PC-9 (cell line): ENCODE results near the gene ACSS2. TPM values are rescaled to one million over a fixed set of nuclear protein-coding genes. Genes with fewer than 3 reads are reported as not detected.

Experiments used
- BruUV-seq: library from RNA; stranded (reverse); fragments of 400-500 nt; replicated peaks from 2 replicates; lab custom pipeline; 2021; lab: Mats Ljungman, UMichigan
- CTCF ChIA-PET: fragments of 300-600 bp; sonication (Branson Sonifier 250); formaldehyde crosslinking; loops from one replicate; lab custom pipeline; 2022; ENCODE audit warnings: antibody characterized with exemption; lab: Charles Lee
- POLR2A ChIA-PET: fragments of 300-600 bp; sonication (Branson Sonifier 250); formaldehyde crosslinking; loops from one replicate; lab custom pipeline; 2022; ENCODE audit warnings: antibody characterized with exemption; ENCODE audit not compliant: unreplicated experiment; lab: Charles Lee
- DNase-seq, 2 experiments: peaks; one replicate each; pipeline versions ENCODE4 v3.0.0 to v3.0.0-alpha.2; 2015 to 2022; ENCODE audit warnings: mixed read lengths in 1 of 2
- H2AFZ ChIP-seq: fragments of 200-600 bp; sonication (generic); 2 replicates; pipeline ENCODE4 v1.8.1; 2017; ENCODE audit warnings: antibody characterized with exemption
- H3F3A ChIP-seq: fragments of 200-600 bp; sonication (generic); 2 replicates; pipeline ENCODE4 v1.8.1; 2017; ENCODE audit warnings: antibody characterized with exemption, mild to moderate bottlenecking, low read depth; ENCODE audit not compliant: insufficient read depth
- H3K27ac ChIP-seq: fragments of 200-600 bp; sonication (generic); 2 replicates; pipeline ENCODE4 v1.6.1; 2016; ENCODE audit warnings: mixed run types
- H3K27me3 ChIP-seq: fragments of 200-600 bp; sonication (generic); 2 replicates; pipeline ENCODE4 v1.6.1; 2016; ENCODE audit warnings: low read depth, mixed run types; ENCODE audit not compliant: insufficient read depth
- H3K36me3 ChIP-seq: fragments of 200-600 bp; sonication (generic); 2 replicates; pipeline ENCODE4 v1.6.1; 2016; ENCODE audit warnings: low read depth, mixed run types
- H3K4me1 ChIP-seq: fragments of 200-600 bp; sonication (generic); replicated peaks from 2 replicates; pipeline ENCODE4 v1.6.1; 2016; ENCODE audit warnings: mixed run types; ENCODE audit not compliant: insufficient read depth
- H3K4me2 ChIP-seq: fragments of 200-600 bp; sonication (generic); 2 replicates; pipeline ENCODE4 v1.6.1; 2017; ENCODE audit warnings: mixed run types
- H3K4me3 ChIP-seq: fragments of 200-600 bp; sonication (generic); 2 replicates; pipeline ENCODE4 v1.6.1; 2016; ENCODE audit warnings: mixed run types
- H3K79me2 ChIP-seq: fragments of 200-600 bp; sonication (generic); 2 replicates; pipeline ENCODE4 v1.6.1; 2017; ENCODE audit warnings: low read depth, mixed run types
- H3K9me2 ChIP-seq: fragments of 200-600 bp; sonication (generic); 2 replicates; pipeline ENCODE4 v1.8.1; 2017; ENCODE audit warnings: mild to moderate bottlenecking; ENCODE audit not compliant: insufficient read depth
- H3K9me3 ChIP-seq: fragments of 200-600 bp; sonication (generic); 2 replicates; pipeline ENCODE4 v1.8.1; 2016; ENCODE audit warnings: low read depth; ENCODE audit not compliant: insufficient read depth
- H4K20me1 ChIP-seq: fragments of 200-600 bp; sonication (generic); 2 replicates; pipeline ENCODE4 v1.8.1; 2017; ENCODE audit not compliant: insufficient read depth
- CTCF ChIP-seq: fragments of 200-600 bp; sonication (generic); conservative IDR thresholded peaks from 2 replicates; pipeline ENCODE4 v1.6.1; 2017; ENCODE audit warnings: mixed run types, antibody characterized with exemption, mild to moderate bottlenecking, moderate library complexity
- EZH2 ChIP-seq: fragments of 200-600 bp; sonication (generic); IDR thresholded peaks from 2 replicates; pipeline ENCODE4 v1.8.0; 2017; ENCODE audit warnings: antibody characterized with exemption, low read depth
- intact Hi-C: fragments of 100-400 bp; cut with micrococcal nuclease; formaldehyde crosslinking; loops from one replicate; pipeline ENCODE4 v1.10.0; 2022; ENCODE audit not compliant: unreplicated experiment
- total RNA-seq: library from RNA; stranded (reverse); gene quantifications from 2 replicates; pipeline ENCODE4 v1.2.3, GENCODE V29; 2021

ACSS2 gene
- total RNA-seq, 1 experiment from 2014 or later = 108 TPM

GRCh38 chr20:34927736-34928135 is 51.3 kb downstream of the ACSS2 start:
- POLR2A ChIA-PET = no interaction called here
- no peaks in the 10 kb centered on the region for H3K27me3 ChIP-seq
- H2AFZ ChIP-seq = no peak overlapping the region
- H3K9me2 ChIP-seq = no peaks in the 10 kb centered on the region
- peaks cover 65% of the 10 kb centered on the region for H3K36me3 ChIP-seq
- H3K9me3 ChIP-seq = 0 out of 2 replicates have a peak, but pooled peaks cover 4% of the 10 kb centered on the region
- CTCF ChIA-PET = interaction anchor here (0.5 kb wide), 1 partner anchor 217 kb away, joined by 3 read pairs; no protein-coding TSS in a partner anchor
- peaks cover 55% of the 10 kb centered on the region for H3F3A ChIP-seq
- intact Hi-C loops = loop anchor here (2.0 kb wide), 1 partner anchor 17 kb away; no protein-coding TSS in a partner anchor
- H3K4me3 ChIP-seq = no peak overlapping the region
- peaks cover 45% of the 10 kb centered on the region for H3K4me1 ChIP-seq
- no TSS peak for BruUV-seq
- peak overlapping the region; percentile 52 for H3K4me2 ChIP-seq
- peak overlapping the region; percentile 91 for H3K27ac ChIP-seq
- 0 out of 2 replicates have a peak, but pooled peaks cover 4% of the 10 kb centered on the region for H3K79me2 ChIP-seq
- DNase-seq = peak; percentile 39 to 86
- no peaks in the 10 kb centered on the region for H4K20me1 ChIP-seq
- TF ChIP-seq EZH2 = no peak
- no peak for TF ChIP-seq CTCF

GRCh38 chr20:34928411-34928810 is 52.0 kb downstream of the ACSS2 start:
- H2AFZ ChIP-seq = no peak overlapping the region
- ChIA-PET POLR2A (no interaction called here), CTCF (no interaction called here)
- H3F3A ChIP-seq = peaks cover 48% of the 10 kb centered on the region
- H3K4me1 ChIP-seq = peaks cover 38% of the 10 kb centered on the region
- peak overlapping the region; percentile 91 for H3K27ac ChIP-seq
- intact Hi-C loops = loop anchor here (2.0 kb wide), 1 partner anchor 16 kb away; no protein-coding TSS in a partner anchor
- peak overlapping the region; percentile 52; the same call in 1 of the 2 replicates for H3K4me2 ChIP-seq
- TSS peak; percentile 24 for BruUV-seq
- H3K9me2 ChIP-seq = no peaks in the 10 kb centered on the region
- 0 out of 2 replicates have a peak, but pooled peaks cover 4% of the 10 kb centered on the region for H3K79me2 ChIP-seq
- H3K27me3 ChIP-seq = no peaks in the 10 kb centered on the region
- peaks cover 66% of the 10 kb centered on the region for H3K36me3 ChIP-seq
- DNase-seq = no peak
- no peaks in the 10 kb centered on the region for H4K20me1 ChIP-seq
- H3K4me3 ChIP-seq = no peak overlapping the region
- 0 out of 2 replicates have a peak, but pooled peaks cover 1% of the 10 kb centered on the region for H3K9me3 ChIP-seq
- TF ChIP-seq EZH2 = no peak
- no peak for TF ChIP-seq CTCF

GRCh38 chr20:34931771-34932170 is 55.4 kb downstream of the ACSS2 start:
- H3K79me2 ChIP-seq = no peaks in the 10 kb centered on the region
- H4K20me1 ChIP-seq = no peaks in the 10 kb centered on the region
- H2AFZ ChIP-seq = no peak overlapping the region
- DNase-seq = no peak
- intact Hi-C loops = no loop called here
- no peak overlapping the region for H3K27ac ChIP-seq
- H3K4me1 ChIP-seq = peaks cover 16% of the 10 kb centered on the region
- no peak overlapping the region for H3K4me3 ChIP-seq
- H3K9me3 ChIP-seq = no peaks in the 10 kb centered on the region
- H3K27me3 ChIP-seq = no peaks in the 10 kb centered on the region
- peaks cover 30% of the 10 kb centered on the region for H3F3A ChIP-seq
- BruUV-seq = no TSS peak
- CTCF ChIA-PET = no interaction called here
- POLR2A ChIA-PET = interaction anchor here (0.6 kb wide), 1 partner anchor 50 kb away, joined by 8 read pairs; no protein-coding TSS in a partner anchor
- H3K36me3 ChIP-seq = peaks cover 52% of the 10 kb centered on the region
- H3K4me2 ChIP-seq = no peak overlapping the region
- no peaks in the 10 kb centered on the region for H3K9me2 ChIP-seq
- TF ChIP-seq CTCF (no peak), EZH2 (no peak)
